Measurements from ENCODE around the gene TRIM65.
"Not testable (repeated sequence)": the region's sequence is repeated elsewhere in the genome, so short reads cannot be mapped to it uniquely, and the experiment has no call there.

Gene TRIM65

DNA sequence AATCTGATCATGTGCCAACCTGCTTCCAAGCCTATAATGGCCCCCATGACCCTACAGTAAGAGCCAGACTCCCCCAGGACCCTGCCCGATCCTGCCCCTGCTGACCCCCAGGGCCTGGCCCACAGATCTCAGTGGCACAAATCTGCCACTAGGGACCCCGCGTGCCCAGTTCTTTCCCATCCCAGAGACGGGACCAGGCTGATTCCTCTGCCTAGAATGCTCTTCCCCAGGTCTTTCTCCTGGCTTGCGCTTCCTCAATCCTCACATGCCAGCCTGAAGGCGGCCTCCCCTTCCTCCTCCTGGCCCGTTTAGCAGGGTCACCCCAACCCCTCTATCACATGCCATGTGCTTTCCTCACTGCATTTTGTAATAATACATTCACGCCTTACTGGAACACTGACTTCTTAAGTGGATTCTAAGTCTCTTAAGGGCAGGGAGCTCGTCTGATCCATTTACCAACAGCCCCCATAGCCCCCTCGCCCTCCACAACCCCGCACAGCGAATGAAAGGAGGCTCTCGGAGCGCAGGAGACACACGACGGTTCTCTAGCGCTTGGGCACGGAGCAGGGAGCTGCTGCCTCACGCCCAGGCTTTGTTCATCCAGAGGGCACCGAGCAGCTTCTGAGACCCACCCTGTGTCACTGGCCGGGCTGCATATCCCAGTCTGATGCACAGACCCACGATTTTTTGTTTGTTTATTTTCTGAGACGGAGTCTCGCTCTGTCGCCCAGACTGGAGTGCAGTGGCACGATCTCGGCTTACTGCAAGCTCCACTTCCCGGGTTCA lies 1.2 kb downstream of the TRIM65 start:
- peak; percentile 35 for DNase-seq

GRCh38 chr17:75894049-75894733 lies 2.6 kb downstream of the TRIM65 start:
- DNase-seq = no peak

DNA sequence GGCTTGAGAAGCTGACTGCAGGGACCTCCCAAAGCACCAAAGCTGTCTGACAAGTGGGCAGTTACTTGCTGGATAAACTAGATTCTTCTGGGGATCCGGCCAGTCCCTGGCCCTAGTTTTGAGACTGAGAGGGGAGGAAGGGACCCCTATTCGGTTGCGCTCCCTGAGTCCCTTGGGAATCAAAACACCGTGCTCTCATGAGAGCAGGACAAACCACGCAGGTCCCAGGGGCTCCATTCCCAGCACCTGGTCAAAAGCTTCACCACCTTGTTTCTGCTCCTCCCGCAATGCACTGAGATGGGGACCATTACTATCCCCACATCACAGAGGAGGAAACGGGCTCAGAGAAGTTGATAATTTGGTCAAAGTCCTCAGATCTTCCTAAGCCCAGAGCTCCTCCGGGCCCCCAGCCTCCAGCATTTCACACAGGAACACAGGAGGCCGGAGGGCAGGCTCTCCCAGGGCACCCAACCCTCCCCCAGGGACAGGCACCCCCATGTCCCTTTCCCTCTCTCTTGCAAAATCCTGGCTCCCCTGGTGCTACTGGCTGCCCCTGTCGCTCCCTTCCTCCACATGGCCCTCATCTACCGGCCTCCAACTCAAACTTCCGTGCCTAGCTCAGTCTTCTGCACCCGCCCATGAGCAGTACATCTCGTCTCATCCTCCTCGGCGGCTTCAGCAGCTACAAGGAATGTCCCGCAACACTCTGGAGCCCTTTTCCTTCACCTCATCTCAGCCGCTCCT lies 3.3 kb downstream of the TRIM65 start:
- DNase-seq = no peak

DNA sequence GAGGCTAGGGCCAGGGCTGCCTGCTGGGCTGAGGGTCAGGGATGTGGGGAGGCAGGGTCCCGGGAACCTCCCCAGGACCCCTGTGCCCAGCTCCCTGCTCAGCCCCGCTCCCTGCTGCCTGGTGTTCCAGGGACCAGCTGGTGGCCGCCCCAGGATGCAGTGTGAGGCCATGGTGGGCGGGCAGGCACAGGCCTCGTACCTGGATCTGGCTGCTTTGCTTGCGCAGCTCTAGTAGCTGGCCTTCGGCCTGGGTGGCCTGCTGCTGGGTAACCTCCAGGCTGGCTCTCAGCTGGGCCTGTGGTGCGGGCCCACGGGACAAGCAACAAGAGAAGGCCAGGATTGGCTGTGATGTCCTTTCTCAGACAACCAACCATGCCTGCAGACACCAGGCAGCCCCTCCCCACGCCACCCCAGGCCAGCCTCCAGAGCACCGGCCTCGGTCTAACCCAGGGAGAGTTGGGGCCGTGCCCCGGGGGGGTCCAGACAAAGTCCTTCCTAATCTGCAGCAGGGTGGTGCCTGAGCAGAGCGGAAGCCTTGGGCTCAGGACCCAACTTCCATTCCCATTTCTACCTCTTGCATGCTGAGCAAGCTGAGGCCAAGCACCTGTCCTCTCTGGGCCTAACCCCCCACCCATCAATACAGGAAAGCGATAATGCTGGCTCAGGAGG lies 4.1 kb downstream of the TRIM65 start:
- DNase-seq = no peak

- no peak for DNase-seq
Observed at GRCh38 chr17:75891605-75892555, 4.9 kb downstream of the TRIM65 start.

GRCh38 chr17:75891022-75891604 lies 5.6 kb downstream of the TRIM65 start:
- no peak for DNase-seq

GRCh38 chr17:75889454-75889853 lies 7.3 kb downstream of the TRIM65 start:
- peak; percentile 10 for DNase-seq

DNA sequence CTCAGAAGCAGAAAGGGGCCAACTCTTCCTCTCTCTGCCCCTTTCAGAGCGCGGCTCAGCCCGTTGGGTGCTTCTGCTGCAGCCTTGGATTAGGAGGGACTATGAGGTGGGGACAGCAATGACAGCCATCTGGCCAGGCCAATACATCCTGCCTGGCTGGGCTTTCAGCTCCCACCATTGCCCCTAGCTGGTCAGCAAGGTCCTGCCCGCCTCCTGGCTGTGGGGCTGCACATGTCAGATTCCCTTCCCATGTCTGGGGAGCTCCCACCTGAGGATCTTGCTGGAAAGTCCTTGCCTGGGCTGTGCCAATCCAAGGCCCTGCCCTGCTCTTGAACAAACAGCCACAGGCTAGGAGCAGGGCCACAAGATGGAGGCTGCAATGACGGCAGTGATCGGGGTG lies 8.3 kb downstream of the TRIM65 start:
- no peak for DNase-seq

GRCh38 chr17:75885860-75886259 lies 10.9 kb downstream of the TRIM65 start:
- not testable (repeated sequence) for DNase-seq

- peak; percentile 6 for DNase-seq
Observed at GRCh38 chr17:75885431-75885830, 11.3 kb downstream of the TRIM65 start.

DNA sequence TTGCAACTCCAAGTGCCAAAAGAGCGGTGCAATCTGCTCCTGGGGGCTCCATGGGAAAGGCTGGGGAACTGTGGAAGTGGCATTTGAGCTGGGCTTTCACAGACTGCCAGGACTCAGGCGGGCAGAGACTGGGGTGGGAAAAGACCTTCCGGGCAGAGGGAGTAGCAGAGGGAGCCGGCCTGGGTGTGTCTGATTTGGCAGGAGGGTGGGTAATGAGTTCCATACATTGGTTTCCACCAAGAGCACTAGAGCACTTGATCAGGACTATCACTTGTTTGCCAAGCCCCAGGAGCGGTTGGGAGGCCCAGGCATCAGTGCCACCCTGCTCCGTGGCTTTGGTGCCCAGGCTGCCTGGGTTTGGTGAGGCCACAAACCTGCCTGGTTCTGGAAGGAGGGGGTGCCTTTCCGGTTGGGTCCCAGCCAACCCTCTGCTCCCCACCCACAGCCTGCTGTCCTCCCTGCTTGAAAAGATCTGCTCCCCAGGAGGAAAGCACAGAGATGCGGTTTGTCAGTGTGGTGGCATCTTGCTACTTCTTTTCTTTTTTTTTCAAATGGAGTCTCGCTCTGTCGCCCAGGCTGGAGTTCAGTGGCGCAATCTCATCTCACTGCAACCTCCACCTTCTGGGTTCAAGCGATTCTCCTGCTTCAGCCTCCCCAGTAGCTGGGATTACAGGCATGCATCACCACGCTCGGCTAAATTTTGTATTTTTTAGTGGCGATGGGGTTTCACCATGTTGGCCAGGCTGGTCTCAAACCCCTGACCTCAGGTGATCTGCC lies 14.9 kb downstream of the TRIM65 start:
- no peak for DNase-seq

DNA sequence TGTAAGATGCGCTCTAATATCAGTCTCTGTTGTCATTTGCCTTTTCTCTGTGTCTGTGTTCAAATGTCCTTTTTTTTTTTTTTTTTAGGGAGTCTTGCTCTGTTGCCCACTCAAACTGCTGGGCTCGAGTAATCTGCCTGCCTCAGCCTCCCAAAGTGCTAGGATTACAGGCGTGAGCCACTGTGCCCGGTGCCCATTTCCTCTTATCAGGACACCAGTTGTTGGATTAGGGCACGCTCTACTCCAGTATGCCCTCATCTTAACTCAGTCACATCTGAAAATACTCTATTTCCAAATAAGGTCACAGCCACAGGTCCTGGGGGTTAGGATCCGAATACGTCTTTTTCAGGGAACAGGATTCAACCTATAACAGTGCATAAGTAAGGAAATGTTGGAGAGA lies 16.5 kb downstream of the TRIM65 start:
- DNase-seq = no peak

DNA sequence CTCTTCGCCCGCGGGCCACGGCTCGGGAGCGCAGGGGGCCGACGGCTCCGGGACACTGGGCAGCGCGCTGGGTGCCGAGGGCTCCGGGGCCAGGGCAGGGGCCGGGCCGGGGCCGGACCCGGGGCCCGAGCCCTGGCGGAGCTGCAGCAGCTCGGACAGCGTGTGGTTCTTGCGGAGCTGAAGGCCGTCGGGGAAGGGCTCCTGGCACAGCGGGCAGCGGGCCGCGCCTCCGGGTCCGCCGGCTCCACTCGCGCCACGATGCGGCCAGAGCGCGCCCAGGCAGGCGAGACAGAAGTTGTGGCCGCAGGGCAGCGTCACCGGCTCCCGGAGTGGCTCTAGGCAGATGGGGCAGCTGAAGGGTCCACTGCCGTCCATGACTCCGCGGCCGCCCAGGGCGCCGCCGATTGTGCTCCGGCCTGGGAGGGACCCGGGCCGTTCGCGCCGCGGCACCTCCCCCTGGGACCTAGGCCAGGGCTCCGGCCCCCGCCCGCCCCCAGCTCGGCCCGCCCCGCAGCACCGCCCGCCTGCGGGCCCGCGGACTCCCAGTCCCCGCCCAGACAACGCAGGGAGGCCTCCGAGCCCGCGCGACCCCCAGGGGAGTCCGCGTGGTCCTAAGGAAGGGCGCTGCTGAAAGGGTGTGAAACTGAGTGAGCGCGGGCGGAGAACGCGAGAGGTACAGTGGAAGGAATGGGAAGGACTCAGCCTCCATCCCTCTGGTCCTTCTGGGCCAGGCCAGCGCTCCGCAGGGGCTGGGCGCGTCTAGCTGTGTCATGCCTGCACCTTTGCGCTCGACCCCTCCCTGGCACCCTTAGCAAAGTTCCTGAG lies 18.4 kb downstream of the TRIM65 start, which contains the start of gene TRIM47:
TSS of gene TRIM47 (minus strand) at position 408 of the 825 bp plus-strand sequence. CDS start at position 375, 33 bp downstream.
- no peak for DNase-seq

GRCh38 chr17:75877752-75878173 lies 19.0 kb downstream of the TRIM65 start:
- DNase-seq = peak; percentile 44

DNA sequence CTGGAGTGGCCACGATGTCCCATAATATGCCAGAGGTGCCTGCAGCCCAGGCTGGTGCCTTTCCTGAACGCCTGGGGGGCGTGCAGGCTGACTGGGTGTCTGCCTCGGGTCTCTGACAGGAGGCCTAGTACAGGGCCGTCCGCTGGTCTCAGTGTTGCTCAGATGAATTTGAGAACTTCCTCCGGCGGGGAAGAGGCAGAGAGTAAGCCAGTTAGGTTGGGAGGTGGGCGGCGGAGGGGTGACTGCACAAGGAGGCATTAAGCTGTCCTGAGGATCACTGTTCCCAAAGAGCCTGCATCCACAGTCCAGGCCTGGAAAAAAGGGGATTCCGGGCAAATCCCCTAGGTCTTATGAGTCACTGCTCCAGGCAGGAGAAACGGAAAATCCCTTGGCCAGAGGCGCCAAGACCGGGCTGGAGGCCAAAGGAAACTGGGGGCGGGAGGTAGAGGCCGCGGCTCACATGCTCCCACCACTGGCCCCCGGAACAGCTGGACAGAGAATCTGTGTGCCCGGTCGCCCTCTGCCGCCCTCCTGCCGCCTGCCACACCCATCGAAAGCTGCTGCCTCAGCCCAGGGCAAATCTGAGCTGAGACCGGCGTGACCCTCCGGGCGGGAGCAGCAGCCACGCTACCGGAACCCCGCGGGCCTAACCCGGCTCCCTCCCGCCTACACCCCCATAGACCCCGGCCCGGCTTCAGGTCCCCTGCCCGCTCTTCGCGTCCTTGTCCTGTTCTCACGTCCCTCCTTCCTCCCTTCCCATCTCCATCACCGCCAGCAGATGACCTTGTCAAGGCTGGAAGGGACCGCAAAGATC lies 19.6 kb downstream of the TRIM65 start:
- no peak for DNase-seq

GRCh38 chr17:75876190-75876937 lies 20.4 kb downstream of the TRIM65 start:
- no peak for DNase-seq

GRCh38 chr17:75875940-75876189 lies 20.9 kb downstream of the TRIM65 start:
- DNase-seq = no peak

Data from MV-4-11 (cell line).